Measurements from ENCODE around the gene SYNDIG1.
A peak's percentile ranks its signal among the peaks of the same experiment; 100 is the strongest.

SYNDIG1 gene

DNA sequence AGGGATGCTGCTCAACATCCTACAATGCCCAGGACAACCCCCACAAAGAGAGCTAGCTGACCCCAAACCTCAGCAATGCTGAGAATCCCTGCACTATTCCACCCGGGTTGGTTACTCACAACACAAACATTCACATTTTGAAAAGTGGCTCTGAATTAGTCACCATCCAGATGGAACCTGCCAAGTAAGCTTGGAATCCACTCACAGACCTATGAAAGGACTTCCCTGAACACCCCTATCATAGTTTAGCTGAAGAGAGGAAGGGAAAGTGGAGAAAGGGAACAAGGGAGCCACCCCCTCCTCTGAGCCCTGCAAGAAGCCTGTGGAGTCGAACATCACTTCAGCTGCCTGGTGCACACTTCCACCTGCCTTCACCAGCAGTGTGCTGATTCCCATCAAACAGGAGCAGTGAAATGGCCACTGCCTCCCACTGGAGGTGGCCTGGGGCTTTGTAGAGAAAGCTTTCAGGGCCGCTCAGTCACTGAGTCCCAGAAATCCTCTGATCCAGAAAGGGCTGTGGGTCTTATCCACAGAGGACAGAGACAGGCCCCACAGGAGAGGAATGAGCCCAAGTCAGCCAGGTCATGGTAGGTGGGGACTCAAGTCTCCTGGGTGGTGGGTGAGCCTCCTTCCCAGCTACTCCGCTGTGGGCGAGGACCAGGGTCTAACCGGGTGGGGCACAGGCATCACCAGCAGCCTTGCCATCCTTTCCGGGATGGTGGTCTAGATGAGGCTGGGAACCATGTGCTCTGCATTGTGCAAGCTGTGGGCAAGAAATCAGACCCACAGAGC is 203.7 kb downstream of the SYNDIG1 start:
- H3K23ac ChIP-seq (ENCODE audit: low read length): no peak overlapping the region
- peak; percentile 77 for DNase-seq
- no peak overlapping the region for H3K56ac ChIP-seq (ENCODE audit: low read length)
- H2BK15ac ChIP-seq (replicated peaks; ENCODE audit: low read depth): no peak overlapping the region
- no CpG with 5 or more reads among the region's 7 CpGs for WGBS (ENCODE audit: extremely low coverage, insufficient coverage, low lambda C conversion rate)
- no peak overlapping the region for H3K18ac ChIP-seq (ENCODE audit: low read length)
- no peak overlapping the region for H3K27ac ChIP-seq (ENCODE audit: low read depth, low read length)
- no peak overlapping the region for H3K4me3 ChIP-seq (ENCODE audit: low read length)
- H3K79me2 ChIP-seq (ENCODE audit: control insufficient read depth, insufficient read depth, low read length): no peaks in the 10 kb centered on the region
- H3K79me1 ChIP-seq (ENCODE audit: low read length): no peaks in the 10 kb centered on the region
- no peak overlapping the region for H2BK120ac ChIP-seq (ENCODE audit: low read depth, low read length)
- H3K9ac ChIP-seq (ENCODE audit: low read length): no peak overlapping the region
- no peak overlapping the region for H4K5ac ChIP-seq (ENCODE audit: low read length)
- H4K8ac ChIP-seq (ENCODE audit: low read depth, low read length): no peak overlapping the region
- H3K4ac ChIP-seq (ENCODE audit: low read depth, low read length): no peak overlapping the region
- peaks cover 2% of the 10 kb centered on the region for H3K4me1 ChIP-seq (ENCODE audit: control insufficient read depth, low read depth, low read length)
- no peak overlapping the region for H3K4me2 ChIP-seq (ENCODE audit: low read length)
- no peak overlapping the region for H2BK5ac ChIP-seq (ENCODE audit: low read length)
- H3K36me3 ChIP-seq (ENCODE audit: control insufficient read depth, insufficient read depth, low read length): no peaks in the 10 kb centered on the region
- H2AK5ac ChIP-seq (ENCODE audit: low read length): no peak overlapping the region
- H3K27me3 ChIP-seq (ENCODE audit: insufficient read depth, low read length, poor library complexity): no peaks in the 10 kb centered on the region

DNA sequence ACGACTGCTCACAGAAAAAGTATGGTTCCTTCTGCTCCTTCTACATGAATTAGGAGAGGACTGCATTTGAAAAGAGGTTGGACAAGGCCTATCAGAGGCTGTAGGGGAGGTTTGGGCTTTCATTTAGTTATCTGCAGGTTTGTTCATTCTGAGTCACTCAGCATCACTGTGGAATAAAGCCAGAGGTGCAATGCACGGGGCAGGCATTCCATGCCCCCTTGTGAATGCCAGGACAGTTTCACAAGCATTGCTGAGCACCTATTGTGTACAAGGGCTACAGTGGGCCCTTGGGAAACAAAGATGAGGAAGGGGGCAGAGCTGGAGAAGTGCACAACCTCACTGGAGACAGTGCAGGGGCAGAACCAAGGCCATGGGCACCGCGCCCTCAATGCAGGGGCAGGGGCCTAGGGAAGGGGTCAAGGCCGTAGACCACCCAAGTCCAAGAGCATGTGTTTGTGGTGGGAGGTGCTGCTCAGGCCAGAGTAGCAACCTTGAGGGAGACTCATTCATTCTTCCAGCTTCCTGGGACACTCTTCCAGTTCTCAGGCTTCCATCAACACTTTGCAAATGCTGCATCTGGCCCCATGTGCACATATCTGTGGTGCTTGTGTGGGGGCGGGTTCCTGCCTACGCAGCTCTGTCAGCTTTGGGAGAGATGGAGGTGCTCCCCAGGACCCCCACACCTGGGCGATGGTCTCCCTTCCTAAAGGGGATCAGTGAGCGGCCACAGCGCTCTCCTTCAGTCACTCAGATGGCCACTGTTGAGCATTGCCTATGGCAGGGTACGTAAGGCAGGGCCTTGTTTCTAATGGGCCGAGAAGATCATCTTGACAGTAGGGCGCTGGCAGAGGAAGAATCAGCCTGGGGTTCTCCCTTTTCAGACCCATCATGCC is 204.5 kb downstream of the SYNDIG1 start:
- WGBS (ENCODE audit: extremely low coverage, insufficient coverage, low lambda C conversion rate): no CpG with 5 or more reads among the region's 13 CpGs
- no peak for DNase-seq
- H4K8ac ChIP-seq (ENCODE audit: low read depth, low read length): no peak overlapping the region
- no peaks in the 10 kb centered on the region for H3K36me3 ChIP-seq (ENCODE audit: control insufficient read depth, insufficient read depth, low read length)
- no peak overlapping the region for H2BK5ac ChIP-seq (ENCODE audit: low read length)
- no peak overlapping the region for H3K56ac ChIP-seq (ENCODE audit: low read length)
- H3K27ac ChIP-seq (ENCODE audit: low read depth, low read length): no peak overlapping the region
- H3K4me2 ChIP-seq (ENCODE audit: low read length): no peak overlapping the region
- no peak overlapping the region for H2BK120ac ChIP-seq (ENCODE audit: low read depth, low read length)
- H3K4ac ChIP-seq (ENCODE audit: low read depth, low read length): no peak overlapping the region
- no peaks in the 10 kb centered on the region for H3K79me1 ChIP-seq (ENCODE audit: low read length)
- H3K27me3 ChIP-seq (ENCODE audit: insufficient read depth, low read length, poor library complexity): no peaks in the 10 kb centered on the region
- no peak overlapping the region for H3K4me3 ChIP-seq (ENCODE audit: low read length)
- H3K18ac ChIP-seq (ENCODE audit: low read length): no peak overlapping the region
- H3K23ac ChIP-seq (ENCODE audit: low read length): no peak overlapping the region
- no peak overlapping the region for H3K9ac ChIP-seq (ENCODE audit: low read length)
- no peaks in the 10 kb centered on the region for H3K79me2 ChIP-seq (ENCODE audit: control insufficient read depth, insufficient read depth, low read length)
- peaks cover 2% of the 10 kb centered on the region for H3K4me1 ChIP-seq (ENCODE audit: control insufficient read depth, low read depth, low read length)
- no peak overlapping the region for H2AK5ac ChIP-seq (ENCODE audit: low read length)
- H2BK15ac ChIP-seq (replicated peaks; ENCODE audit: low read depth): no peak overlapping the region
- no peak overlapping the region for H4K5ac ChIP-seq (ENCODE audit: low read length)

DNA sequence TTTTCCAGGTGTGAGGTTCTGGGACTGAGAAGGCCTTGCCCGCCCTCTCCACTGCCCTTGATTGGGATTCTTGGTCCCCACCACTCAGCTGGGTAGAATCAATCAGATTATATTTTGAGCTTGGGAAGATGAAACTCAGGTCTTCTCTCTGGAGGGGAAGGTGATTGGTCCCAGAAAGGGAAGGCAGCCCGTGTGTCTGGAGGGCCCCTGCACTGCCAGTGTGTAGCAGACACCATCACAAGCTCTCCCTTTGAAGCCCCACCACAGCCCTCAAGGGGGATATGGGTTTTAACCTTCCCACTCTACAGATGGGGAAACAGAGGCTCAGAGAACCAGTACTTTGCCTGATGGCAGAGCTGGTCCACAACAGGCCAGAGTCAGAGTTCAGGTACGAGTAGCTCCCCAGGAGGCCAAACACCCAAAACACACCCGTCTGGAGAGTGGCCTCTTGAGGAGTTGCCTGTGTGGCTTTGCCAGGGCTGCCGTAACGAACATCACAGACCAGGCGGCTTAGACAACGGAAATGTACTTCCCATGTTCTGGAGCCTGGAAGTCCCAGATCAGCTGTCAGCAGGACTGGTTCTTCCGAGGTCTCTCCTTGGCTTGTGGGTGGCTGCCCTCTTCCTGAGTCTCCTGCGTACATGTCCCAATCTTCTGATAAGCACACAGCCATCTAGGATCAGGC is 205.6 kb downstream of the SYNDIG1 start:
- DNase-seq: no peak
- Histone ChIP-seq H4K8ac (ENCODE audit: low read depth, low read length) (no peak overlapping the region), H3K79me2 (ENCODE audit: control insufficient read depth, insufficient read depth, low read length) (no peaks in the 10 kb centered on the region), H3K27me3 (ENCODE audit: insufficient read depth, low read length, poor library complexity) (no peaks in the 10 kb centered on the region), H3K9ac (ENCODE audit: low read length) (no peak overlapping the region), H2AK5ac (ENCODE audit: low read length) (no peak overlapping the region), H2BK15ac (replicated peaks; ENCODE audit: low read depth) (no peak overlapping the region), H3K4me2 (ENCODE audit: low read length) (no peak overlapping the region), H3K18ac (ENCODE audit: low read length) (no peak overlapping the region), H3K56ac (ENCODE audit: low read length) (no peak overlapping the region), H3K4me3 (ENCODE audit: low read length) (no peak overlapping the region), H2BK120ac (ENCODE audit: low read depth, low read length) (no peak overlapping the region), H3K36me3 (ENCODE audit: control insufficient read depth, insufficient read depth, low read length) (no peaks in the 10 kb centered on the region), H4K5ac (ENCODE audit: low read length) (no peak overlapping the region), H3K23ac (ENCODE audit: low read length) (no peak overlapping the region), H3K4ac (ENCODE audit: low read depth, low read length) (no peak overlapping the region), H2BK5ac (ENCODE audit: low read length) (no peak overlapping the region), H3K4me1 (ENCODE audit: control insufficient read depth, low read depth, low read length) (no peaks in the 10 kb centered on the region), H3K79me1 (ENCODE audit: low read length) (no peaks in the 10 kb centered on the region), H3K27ac (ENCODE audit: low read depth, low read length) (no peak overlapping the region)
- WGBS (ENCODE audit: extremely low coverage, insufficient coverage, low lambda C conversion rate): no CpG with 5 or more reads among the region's 10 CpGs

DNA sequence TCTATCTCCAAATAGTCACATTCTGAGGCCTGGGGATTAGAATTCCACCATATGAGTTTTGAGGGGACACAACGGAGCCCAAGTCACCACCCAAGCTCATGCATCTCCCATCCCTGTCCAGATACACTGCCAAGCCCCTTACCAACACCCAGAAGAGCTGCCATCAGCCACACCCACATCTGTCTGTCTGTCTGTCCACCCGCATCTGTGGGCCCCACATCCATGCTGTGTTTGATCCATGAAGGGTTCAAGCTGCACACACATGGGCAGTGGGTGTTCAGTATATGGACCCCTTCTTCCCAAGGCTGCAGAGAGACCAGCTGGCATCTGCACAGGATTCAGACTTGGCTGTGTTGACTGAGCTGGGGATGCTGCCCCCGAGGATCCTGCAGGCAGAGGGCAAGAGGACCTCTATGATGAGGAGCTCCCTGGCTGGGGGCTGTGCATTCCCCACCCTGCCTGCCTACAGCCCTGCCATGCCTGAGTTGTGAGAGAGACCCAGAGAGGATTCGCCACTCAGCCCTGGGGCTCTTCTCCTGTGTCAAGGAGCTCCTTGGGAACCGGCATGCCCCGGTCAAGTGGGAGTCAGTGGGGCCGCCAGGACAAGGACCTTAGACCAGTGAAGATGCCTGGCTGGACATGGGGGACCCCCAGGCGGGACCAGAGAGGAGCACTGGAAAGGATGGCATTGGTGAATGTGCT is 206.4 kb downstream of the SYNDIG1 start:
- H3K27me3 ChIP-seq (ENCODE audit: insufficient read depth, low read length, poor library complexity): no peaks in the 10 kb centered on the region
- H3K79me1 ChIP-seq (ENCODE audit: low read length): no peaks in the 10 kb centered on the region
- no peak overlapping the region for H3K4me2 ChIP-seq (ENCODE audit: low read length)
- no peaks in the 10 kb centered on the region for H3K79me2 ChIP-seq (ENCODE audit: control insufficient read depth, insufficient read depth, low read length)
- no peak overlapping the region for H3K9ac ChIP-seq (ENCODE audit: low read length)
- H3K27ac ChIP-seq (ENCODE audit: low read depth, low read length): no peak overlapping the region
- H3K4me1 ChIP-seq (ENCODE audit: control insufficient read depth, low read depth, low read length): no peaks in the 10 kb centered on the region
- H4K5ac ChIP-seq (ENCODE audit: low read length): no peak overlapping the region
- no peak overlapping the region for H2BK120ac ChIP-seq (ENCODE audit: low read depth, low read length)
- H3K23ac ChIP-seq (ENCODE audit: low read length): no peak overlapping the region
- no peak overlapping the region for H2BK15ac ChIP-seq (replicated peaks; ENCODE audit: low read depth)
- no peak overlapping the region for H3K4me3 ChIP-seq (ENCODE audit: low read length)
- no peak overlapping the region for H3K56ac ChIP-seq (ENCODE audit: low read length)
- no CpG with 5 or more reads among the region's 8 CpGs for WGBS (ENCODE audit: extremely low coverage, insufficient coverage, low lambda C conversion rate)
- no peak overlapping the region for H4K8ac ChIP-seq (ENCODE audit: low read depth, low read length)
- H3K18ac ChIP-seq (ENCODE audit: low read length): no peak overlapping the region
- no peak overlapping the region for H2AK5ac ChIP-seq (ENCODE audit: low read length)
- H3K36me3 ChIP-seq (ENCODE audit: control insufficient read depth, insufficient read depth, low read length): no peaks in the 10 kb centered on the region
- no peak overlapping the region for H2BK5ac ChIP-seq (ENCODE audit: low read length)
- no peak for DNase-seq
- no peak overlapping the region for H3K4ac ChIP-seq (ENCODE audit: low read depth, low read length)

DNA sequence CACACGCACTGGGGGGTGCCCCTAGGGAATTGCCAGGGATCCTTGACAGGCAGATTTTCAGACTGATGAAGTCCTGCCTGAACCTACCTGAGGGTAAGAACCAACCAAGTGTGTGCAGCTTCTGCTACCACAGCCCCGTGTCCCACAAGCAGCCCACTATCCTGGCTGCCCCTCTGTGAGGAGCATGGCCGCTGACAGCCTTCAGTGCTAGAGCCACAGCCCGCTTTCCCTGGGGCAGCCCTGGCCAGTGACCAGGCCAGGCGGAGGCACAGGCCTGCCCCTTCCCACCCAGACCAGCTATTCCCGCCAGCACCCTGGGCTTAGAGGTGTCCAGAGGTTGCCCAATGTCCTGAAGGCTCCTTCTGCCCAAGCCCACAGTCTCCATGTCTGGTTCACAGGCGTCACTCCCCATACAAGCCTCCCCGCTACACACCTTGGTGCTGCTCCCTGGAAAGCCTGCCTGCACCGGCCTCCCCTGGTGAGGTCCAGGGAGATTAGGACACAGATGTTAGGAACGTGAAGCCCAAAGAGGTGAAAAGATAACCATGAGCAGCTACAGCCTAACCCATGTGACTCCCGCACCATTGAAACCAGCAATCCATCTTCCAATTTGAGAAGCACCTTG is 207.0 kb downstream of the SYNDIG1 start:
- no peak overlapping the region for H4K5ac ChIP-seq (ENCODE audit: low read length)
- no peak overlapping the region for H2BK15ac ChIP-seq (replicated peaks; ENCODE audit: low read depth)
- no peaks in the 10 kb centered on the region for H3K4me1 ChIP-seq (ENCODE audit: control insufficient read depth, low read depth, low read length)
- H3K4ac ChIP-seq (ENCODE audit: low read depth, low read length): no peak overlapping the region
- no peak overlapping the region for H3K56ac ChIP-seq (ENCODE audit: low read length)
- no peak overlapping the region for H2BK5ac ChIP-seq (ENCODE audit: low read length)
- no peak overlapping the region for H3K23ac ChIP-seq (ENCODE audit: low read length)
- no peak for DNase-seq
- no peak overlapping the region for H4K8ac ChIP-seq (ENCODE audit: low read depth, low read length)
- H3K27ac ChIP-seq (ENCODE audit: low read depth, low read length): no peak overlapping the region
- H3K9ac ChIP-seq (ENCODE audit: low read length): no peak overlapping the region
- no peak overlapping the region for H3K18ac ChIP-seq (ENCODE audit: low read length)
- H3K4me2 ChIP-seq (ENCODE audit: low read length): no peak overlapping the region
- no peak overlapping the region for H2AK5ac ChIP-seq (ENCODE audit: low read length)
- H2BK120ac ChIP-seq (ENCODE audit: low read depth, low read length): no peak overlapping the region
- no peak overlapping the region for H3K4me3 ChIP-seq (ENCODE audit: low read length)
- no peaks in the 10 kb centered on the region for H3K27me3 ChIP-seq (ENCODE audit: insufficient read depth, low read length, poor library complexity)
- H3K36me3 ChIP-seq (ENCODE audit: control insufficient read depth, insufficient read depth, low read length): no peaks in the 10 kb centered on the region
- no CpG with 5 or more reads among the region's 11 CpGs for WGBS (ENCODE audit: extremely low coverage, insufficient coverage, low lambda C conversion rate)
- no peaks in the 10 kb centered on the region for H3K79me2 ChIP-seq (ENCODE audit: control insufficient read depth, insufficient read depth, low read length)
- H3K79me1 ChIP-seq (ENCODE audit: low read length): no peaks in the 10 kb centered on the region

All from mesendoderm (in vitro differentiated cells).